Hepatocyte (in vitro differentiated cells): ENCODE measurements around the gene AHSG. TPM values are rescaled to one million over a fixed set of nuclear protein-coding genes. Genes with fewer than 3 reads are reported as not detected.

ENCODE experiments used
- DNase-seq: peaks from one replicate; pipeline ENCODE4 v3.0.0-alpha.2; 2016; ENCODE audit warnings: low spot score
- H2AFZ ChIP-seq: fragments of 200-600 bp; sonication (generic); 2 replicates; pipeline ENCODE4 v1.6.0; 2016; ENCODE audit warnings: antibody characterized with exemption, mild to moderate bottlenecking
- H3K27ac ChIP-seq: fragments of 200-600 bp; sonication (generic); 2 replicates; pipeline ENCODE4 v1.5.1; 2016; ENCODE audit warnings: mild to moderate bottlenecking
- H3K27me3 ChIP-seq: fragments of 200-600 bp; sonication (generic); 2 replicates; pipeline ENCODE4 v1.6.1; 2016
- H3K36me3 ChIP-seq: fragments of 200-600 bp; sonication (generic); replicated peaks from 2 replicates; pipeline ENCODE4 v1.5.1; 2016; ENCODE audit warnings: low read depth; ENCODE audit not compliant: insufficient read depth
- H3K4me1 ChIP-seq: fragments of 200-600 bp; sonication (generic); 2 replicates; pipeline ENCODE4 v1.5.1; 2016; ENCODE audit warnings: mild to moderate bottlenecking, moderate library complexity; ENCODE audit not compliant: insufficient read depth
- H3K4me2 ChIP-seq: fragments of 200-600 bp; sonication (generic); 2 replicates; pipeline ENCODE4 v1.6.0; 2016
- H3K4me3 ChIP-seq: fragments of 200-600 bp; sonication (generic); 2 replicates; pipeline ENCODE4 v1.5.1; 2016; ENCODE audit warnings: mild to moderate bottlenecking
- H3K79me2 ChIP-seq: fragments of 200-600 bp; sonication (generic); 2 replicates; pipeline ENCODE4 v1.6.0; 2017; ENCODE audit warnings: mild to moderate bottlenecking
- H3K9me2 ChIP-seq: fragments of 200-600 bp; sonication (generic); replicated peaks from 2 replicates; pipeline ENCODE4 v1.6.0; 2017; ENCODE audit warnings: mild to moderate bottlenecking; ENCODE audit not compliant: insufficient read depth
- H3K9me3 ChIP-seq: fragments of 200-600 bp; sonication (generic); 2 replicates; pipeline ENCODE4 v1.5.1; 2016; ENCODE audit warnings: low read depth, mild to moderate bottlenecking
- H4K20me1 ChIP-seq: fragments of 200-600 bp; sonication (generic); 2 replicates; pipeline ENCODE4 v1.6.0; 2016; ENCODE audit warnings: mild to moderate bottlenecking; ENCODE audit not compliant: insufficient read depth, poor library complexity, severe bottlenecking
- CTCF ChIP-seq: fragments of 200-600 bp; sonication (generic); IDR thresholded peaks from 2 replicates; pipeline ENCODE4 v1.5.1; 2016; ENCODE audit warnings: antibody characterized with exemption, mild to moderate bottlenecking; ENCODE audit not compliant: poor library complexity
- EZH2 ChIP-seq: fragments of 200-600 bp; sonication (generic); IDR thresholded peaks from 2 replicates; pipeline ENCODE4 v1.6.1; 2016; ENCODE audit warnings: antibody characterized with exemption, mild to moderate bottlenecking, borderline replicate concordance
- EZH2phosphoT487 ChIP-seq: fragments of 200-600 bp; sonication (generic); IDR thresholded peaks from one replicate; pipeline ENCODE4 v1.6.1; 2018; ENCODE audit warnings: antibody characterized with exemption, mild to moderate bottlenecking, low read depth, moderate library complexity; ENCODE audit not compliant: unreplicated experiment, severe bottlenecking
- WGBS: methylation state at CpG from one replicate; pipeline ENCODE4 v1.1.6; 2016; ENCODE audit warnings: low lambda C conversion rate; ENCODE audit errors: missing lambda C conversion rate; 5-methylcytosine and 5-hydroxymethylcytosine counted together
- polyA plus RNA-seq: library from polyadenylated mRNA; unstranded; fragments of >200 nt; fragmentation: Nextera tagmentation; extraction: Ambion mirVana; gene quantifications from 2 replicates; pipeline ENCODE4 v1.2.1, GENCODE V29; 2016
- total RNA-seq: library from RNA; depleted of rRNA; stranded (reverse); fragments of >200 nt; gene quantifications from 2 replicates; pipeline ENCODE4 v1.2.3, GENCODE V29; 2014

AHSG gene
- total and polyA plus RNA-seq, 2 experiments from 2014 or later: 559 to 568 TPM

DNA sequence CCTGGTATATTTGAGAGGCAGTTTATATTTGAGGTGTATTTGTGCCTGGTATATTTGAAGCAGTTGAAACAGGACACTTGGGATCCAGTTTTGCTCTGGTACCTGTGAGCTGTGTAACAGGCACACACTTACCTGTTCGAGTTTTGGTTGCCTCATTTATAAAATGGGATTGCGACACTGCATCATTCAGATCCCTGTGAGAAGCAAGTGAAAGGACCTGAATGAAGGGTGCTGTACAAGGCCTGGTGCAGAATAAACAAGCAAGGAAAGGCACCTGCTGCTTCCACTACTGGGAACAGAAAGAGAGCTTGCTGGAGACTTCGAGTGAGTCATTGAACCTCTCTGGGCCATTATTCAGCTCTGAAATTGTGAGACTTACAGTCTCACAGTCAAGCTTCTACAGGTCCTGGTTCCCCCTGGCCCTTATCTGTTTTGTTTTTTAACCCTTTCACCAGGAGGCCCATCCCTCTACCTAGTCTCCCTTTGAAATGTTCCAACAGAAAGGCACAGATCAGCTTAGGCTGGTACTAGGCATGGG is 38.9 kb downstream of the AHSG start:
- Histone ChIP-seq H3K9me2 (no peaks in the 10 kb centered on the region), H3K27ac (no peak overlapping the region), H3K27me3 (no peaks in the 10 kb centered on the region), H3K79me2 (no peaks in the 10 kb centered on the region), H3K4me2 (no peak overlapping the region), H3K36me3 (no peaks in the 10 kb centered on the region), H4K20me1 (no peaks in the 10 kb centered on the region), H3K9me3 (no peaks in the 10 kb centered on the region), H3K4me3 (no peak overlapping the region), H2AFZ (no peak overlapping the region), H3K4me1 (no peaks in the 10 kb centered on the region)
- WGBS: 84% methylated on average over 3 of the region's 3 CpGs
- TF ChIP-seq EZH2: no peak
- TF ChIP-seq CTCF: no peak
- TF ChIP-seq EZH2phosphoT487: no peak
- DNase-seq: no peak

- H4K20me1 ChIP-seq: no peaks in the 10 kb centered on the region
Observed at GRCh38 chr3:186653080-186653707, 40.3 kb downstream of the AHSG start.

DNA sequence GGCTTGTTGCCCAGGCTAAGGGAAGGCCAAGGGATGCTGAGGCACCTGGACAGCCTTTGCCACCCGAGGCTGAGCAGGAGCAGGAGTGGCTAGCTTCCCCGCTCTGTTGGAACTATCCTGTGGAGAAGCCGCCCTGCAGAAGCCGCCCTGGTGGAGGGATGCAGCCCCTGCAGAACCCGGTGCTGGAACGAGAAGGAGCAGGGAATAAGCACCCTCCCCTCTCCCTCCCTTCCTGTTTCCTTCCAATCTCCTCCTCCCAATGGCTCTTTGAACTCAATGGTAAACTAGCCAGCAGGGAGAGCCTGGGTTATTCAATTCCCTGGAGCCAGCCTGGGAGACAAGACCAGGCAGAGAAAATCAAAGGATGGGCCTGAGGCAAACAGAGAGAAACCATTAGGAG is 41.1 kb downstream of the AHSG start:
- DNase-seq: no peak
- Histone ChIP-seq H2AFZ (no peak overlapping the region), H4K20me1 (no peaks in the 10 kb centered on the region), H3K27ac (no peak overlapping the region), H3K9me3 (no peaks in the 10 kb centered on the region), H3K4me1 (no peaks in the 10 kb centered on the region), H3K27me3 (no peaks in the 10 kb centered on the region), H3K4me2 (no peak overlapping the region), H3K4me3 (no peak overlapping the region), H3K79me2 (no peaks in the 10 kb centered on the region), H3K36me3 (no peaks in the 10 kb centered on the region), H3K9me2 (no peaks in the 10 kb centered on the region)
- TF ChIP-seq EZH2phosphoT487: no peak
- no peak for TF ChIP-seq EZH2
- TF ChIP-seq CTCF: no peak
- 48% methylated on average over 6 of the region's 6 CpGs for WGBS

More at GRCh38 chr3:186653080-186653707, 40.3 kb downstream of the AHSG start:
- Histone ChIP-seq H3K4me1 (no peaks in the 10 kb centered on the region), H3K27ac (no peak overlapping the region), H3K36me3 (no peaks in the 10 kb centered on the region), H3K27me3 (no peaks in the 10 kb centered on the region), H3K79me2 (no peaks in the 10 kb centered on the region), H3K4me3 (no peak overlapping the region), H3K9me3 (no peaks in the 10 kb centered on the region), H3K4me2 (no peak overlapping the region), H3K9me2 (no peaks in the 10 kb centered on the region), H2AFZ (no peak overlapping the region)
- WGBS: 74% methylated on average over 7 of the region's 7 CpGs
- TF ChIP-seq EZH2phosphoT487 (no peak), CTCF (no peak), EZH2 (no peak)
- no peak for DNase-seq
